GM21526 (cell line): ENCODE measurements around the gene DNAH1.

Source experiments
- ATAC-seq: cut with Tn5 transposase; IDR thresholded peaks from one replicate; pipeline ENCODE4 v1.9.1; 2021; ENCODE audit warnings: moderate library complexity; ENCODE audit not compliant: unreplicated experiment, low FRiP score

DNAH1 gene

DNA sequence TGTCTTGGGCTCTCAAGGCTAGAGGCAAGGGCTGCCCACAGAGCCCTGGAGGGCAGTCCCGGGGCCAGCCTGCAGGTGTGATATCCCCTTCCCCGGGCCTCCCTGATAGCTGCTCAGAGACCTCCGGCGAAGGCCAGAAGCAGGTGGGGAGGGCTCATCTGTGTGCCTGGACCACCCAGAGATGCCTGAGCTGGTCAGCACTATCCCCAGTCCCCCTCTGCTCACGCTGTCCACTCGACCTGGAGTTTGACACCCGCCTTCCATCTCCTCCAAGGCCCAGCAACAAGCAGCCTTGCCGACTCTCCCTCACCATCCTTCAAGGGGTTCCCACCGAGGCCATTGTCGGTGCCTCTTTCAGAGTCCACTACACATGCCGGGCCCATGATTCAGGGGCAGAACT lies 39.4 kb downstream of the DNAH1 start:
- no peak for ATAC-seq

- ATAC-seq: no peak
Measured at GRCh38 chr3:52356126-52356525, 40.0 kb downstream of the DNAH1 start.

DNA sequence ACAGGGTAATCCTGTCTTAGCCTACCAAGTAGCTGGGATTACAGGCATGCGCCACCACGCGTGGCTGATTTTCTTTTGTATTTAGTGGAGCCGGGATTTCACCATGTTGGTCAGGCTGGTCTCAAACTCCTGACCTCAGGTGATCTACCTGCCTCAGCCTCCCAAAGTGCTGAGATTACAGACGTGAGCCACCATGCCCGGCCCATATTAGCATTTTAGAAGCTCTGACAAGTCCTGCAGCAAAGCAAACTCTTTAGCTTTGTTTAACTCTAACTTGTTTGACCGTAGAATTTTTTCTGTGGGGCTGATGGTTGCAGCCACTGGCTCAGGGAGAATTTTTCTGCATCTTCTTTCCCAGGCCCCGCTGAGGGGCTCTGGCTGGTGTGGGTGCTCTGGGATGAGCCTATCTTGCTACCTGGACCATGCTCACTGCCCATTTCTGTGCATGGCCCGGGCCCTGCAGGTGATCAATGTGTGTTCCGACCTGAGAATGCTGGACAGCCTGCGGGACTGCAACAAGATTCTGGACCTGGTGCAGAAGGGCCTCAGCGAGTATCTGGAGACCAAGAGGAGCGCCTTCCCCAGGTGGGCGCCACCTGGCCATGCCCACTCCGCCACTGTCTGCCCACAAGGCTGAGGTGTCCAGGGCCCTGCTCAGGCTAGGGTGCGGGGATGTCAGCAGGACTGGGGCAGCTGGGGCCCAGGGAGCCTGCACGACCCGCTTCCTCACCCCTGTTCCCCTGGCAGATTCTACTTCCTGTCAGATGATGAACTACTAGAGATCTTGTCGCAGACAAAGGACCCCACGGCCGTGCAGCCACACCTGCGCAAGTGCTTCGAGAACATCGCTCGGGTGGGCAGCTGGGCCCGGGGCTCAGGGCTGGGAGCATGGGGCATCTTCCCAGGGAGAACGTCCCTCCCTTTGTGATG lies 41.3 kb downstream of the DNAH1 start:
- ATAC-seq: no peak

- no peak for ATAC-seq
Measured at GRCh38 chr3:52358362-52358940, 42.3 kb downstream of the DNAH1 start.

GRCh38 chr3:52359116-52359855 lies 43.2 kb downstream of the DNAH1 start:
- no peak for ATAC-seq

DNA sequence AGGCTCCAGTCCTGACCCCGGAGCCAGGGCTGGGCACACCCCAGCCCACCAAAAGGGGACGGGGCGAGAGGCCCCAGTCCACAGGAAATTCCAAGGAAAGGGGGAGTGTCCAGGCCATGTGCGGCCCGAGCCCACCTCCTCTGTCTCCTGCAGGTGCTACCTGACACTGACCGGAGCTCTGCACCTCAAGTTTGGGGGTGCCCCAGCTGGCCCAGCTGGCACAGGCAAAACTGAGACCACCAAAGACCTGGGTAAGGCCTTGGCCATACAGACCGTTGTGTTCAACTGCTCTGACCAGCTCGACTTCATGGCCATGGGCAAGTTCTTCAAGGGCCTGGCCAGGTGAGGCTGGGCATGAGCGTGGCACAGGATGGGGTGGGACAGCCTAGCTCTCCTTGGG lies 44.9 kb downstream of the DNAH1 start:
- no peak for ATAC-seq

- no peak for ATAC-seq
Measured at GRCh38 chr3:52361454-52361853, 45.3 kb downstream of the DNAH1 start.

GRCh38 chr3:52361898-52362297 lies 45.8 kb downstream of the DNAH1 start:
- no peak for ATAC-seq

DNA sequence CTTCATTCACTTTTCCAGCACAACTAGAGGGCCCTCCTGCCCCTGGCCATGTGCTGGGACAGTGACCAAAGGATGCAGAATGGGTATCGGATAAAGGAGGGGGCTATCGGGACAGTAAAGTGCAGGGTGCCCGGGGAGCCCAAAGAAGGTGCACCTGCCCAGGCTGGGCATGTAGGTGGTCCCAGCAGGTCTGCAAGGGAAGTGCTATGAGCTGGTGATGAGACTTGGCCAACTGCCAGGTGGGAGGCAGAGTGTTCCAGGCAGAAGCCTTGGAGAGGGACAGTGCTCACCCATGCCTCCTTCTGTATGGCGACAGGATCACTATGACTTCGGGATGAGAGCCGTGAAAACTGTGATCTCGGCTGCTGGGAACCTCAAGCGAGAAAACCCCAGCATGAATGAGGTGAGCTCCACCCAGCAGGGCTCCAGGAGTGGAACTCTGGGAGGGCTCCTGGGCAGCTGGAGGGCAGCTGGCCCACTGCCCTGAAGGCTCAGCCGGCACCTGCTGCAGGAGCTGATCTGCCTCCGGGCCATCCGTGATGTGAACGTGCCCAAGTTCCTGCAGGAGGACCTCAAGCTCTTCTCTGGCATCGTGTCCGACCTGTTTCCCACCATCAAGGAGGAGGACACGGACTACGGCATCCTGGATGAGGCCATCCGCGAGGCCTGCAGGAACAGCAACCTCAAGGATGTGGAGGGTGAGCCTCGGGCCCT lies 48.4 kb downstream of the DNAH1 start:
- no peak for ATAC-seq

DNA sequence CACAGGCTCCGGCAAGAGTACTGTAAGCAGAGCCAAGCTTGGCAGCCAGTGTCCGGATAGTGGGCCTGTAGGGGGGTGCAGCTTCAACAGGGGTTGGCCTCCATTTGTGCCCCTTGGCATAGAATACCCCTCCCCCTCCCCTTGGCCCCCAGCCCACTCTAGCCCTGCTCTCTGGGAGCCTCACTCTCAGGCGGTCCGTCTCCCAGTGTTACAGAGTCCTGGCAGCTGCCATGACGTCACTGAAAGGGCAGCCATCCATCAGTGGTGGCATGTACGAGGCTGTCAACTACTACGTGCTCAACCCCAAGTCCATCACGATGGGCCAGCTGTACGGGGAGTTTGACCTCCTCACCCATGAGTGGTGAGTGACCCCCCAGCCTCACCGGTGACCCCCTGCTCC lies 50.4 kb downstream of the DNAH1 start:
- ATAC-seq: no peak

DNA sequence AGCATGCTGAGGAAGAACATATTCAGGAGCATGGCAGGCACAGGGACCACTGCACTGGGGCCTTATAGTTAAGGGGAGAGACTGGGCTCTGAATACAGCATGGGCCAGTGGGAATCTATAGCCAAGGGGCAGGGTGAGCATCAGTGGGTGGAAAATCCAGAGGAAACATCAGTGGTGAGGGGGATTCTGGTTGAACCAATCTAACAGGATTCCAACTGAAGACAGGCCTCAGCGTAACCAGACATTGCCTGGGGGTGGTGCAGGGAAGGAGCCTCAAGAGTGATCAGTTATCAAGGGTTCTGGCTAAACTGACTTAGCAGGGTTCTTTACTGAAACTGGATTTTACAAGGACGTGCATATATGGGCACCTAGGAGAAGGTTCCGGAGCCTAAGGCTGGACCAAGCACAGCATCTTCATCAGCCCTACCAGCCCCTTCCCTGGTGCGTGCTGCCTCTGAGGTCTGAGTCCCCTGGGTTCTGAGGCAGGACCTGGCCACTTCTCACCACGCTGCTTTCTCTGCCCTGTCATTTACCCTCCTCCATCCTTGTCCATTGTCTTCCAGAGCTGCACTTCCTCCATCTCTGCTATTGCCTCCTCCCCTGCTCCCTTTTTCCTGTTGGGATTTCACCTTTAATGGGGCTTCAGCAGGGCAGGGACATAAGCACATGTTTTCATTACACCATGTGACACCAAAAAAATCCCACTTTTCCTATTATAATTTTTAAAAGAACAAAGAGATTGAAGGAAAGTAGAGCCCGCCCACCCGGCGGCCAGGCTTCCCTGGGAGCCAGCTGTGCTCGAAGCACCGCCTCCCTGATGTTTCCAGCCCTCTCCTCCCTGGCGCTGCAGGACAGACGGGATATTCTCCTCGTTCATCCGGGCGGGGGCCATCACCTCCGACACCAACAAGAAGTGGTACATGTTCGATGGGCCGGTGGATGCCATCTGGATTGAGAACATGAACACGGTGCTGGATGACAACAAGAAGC lies 52.1 kb downstream of the DNAH1 start:
- ATAC-seq: no peak

GRCh38 chr3:52370531-52370930 lies 54.4 kb downstream of the DNAH1 start:
- ATAC-seq: no peak

DNA sequence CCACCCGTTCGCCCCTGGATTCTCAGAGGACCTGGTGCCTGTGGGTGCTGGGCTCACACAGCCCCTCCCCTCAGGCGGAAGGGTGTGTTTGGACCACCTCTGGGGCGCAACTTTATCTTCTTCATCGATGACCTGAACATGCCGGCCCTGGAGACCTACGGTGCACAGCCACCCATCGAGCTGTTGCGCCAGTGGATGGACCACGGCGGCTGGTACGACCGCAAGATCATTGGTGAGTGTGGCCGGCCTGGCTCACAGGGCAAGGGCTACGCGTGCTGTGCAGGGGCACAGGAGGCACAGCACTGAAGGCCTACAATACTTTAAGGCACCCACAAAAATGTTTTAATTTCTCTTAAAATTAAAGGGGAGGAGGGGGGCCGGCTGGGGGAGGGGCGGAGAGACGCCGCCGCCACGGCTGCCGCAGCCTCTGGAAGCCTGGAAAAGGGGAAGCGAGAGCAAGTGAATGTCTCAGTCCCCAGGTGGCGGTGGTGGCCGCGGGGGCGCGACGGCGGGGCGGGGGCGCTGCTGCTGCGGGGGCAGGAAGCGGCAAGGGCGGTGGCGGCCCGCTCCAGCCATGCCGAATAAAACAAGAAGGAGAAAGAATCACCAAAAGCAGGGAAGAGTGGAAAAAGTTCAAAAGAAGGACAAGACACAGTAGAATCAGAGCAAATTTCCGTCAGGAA lies 56.8 kb downstream of the DNAH1 start:
- no peak for ATAC-seq

DNA sequence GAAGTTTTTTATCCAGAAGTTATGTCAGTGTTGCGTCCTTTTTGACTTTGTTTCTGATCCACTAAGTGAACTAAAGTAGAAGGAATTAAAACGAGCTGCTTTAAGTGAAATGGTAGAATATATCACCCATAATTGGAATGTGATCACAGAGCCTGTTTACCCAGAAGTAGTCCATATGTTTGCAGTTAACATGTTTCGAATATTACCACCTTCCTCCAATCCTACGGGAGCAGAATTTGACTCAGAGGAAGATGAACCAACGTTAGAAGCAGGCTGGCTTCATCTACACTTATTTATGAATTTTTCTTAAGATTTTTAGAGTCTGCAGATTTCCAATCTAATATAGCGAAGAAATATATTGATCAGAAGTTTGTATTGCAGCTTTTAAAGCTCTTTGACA lies 57.6 kb downstream of the DNAH1 start:
- no peak for ATAC-seq

GRCh38 chr3:52374173-52374572 lies 58.1 kb downstream of the DNAH1 start:
- ATAC-seq: no peak

DNA sequence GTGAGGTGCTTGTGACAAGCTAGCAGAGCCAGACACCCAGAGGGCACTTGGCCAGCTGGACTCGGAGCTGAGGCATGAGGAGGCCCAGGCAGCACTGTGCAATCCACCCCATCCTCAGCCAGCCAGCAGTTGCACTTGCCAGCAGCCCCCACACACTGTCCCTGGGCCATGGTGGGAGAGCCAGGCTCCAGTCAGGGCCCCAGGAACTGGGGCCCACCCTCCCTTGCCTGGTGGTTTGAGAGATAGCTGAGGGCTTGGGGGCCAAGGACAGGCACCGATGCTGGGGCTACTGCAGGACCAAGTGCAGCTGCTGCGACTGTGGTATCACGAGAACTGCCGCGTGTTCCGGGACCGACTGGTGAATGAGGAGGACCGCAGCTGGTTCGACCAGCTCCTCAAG lies 63.5 kb downstream of the DNAH1 start:
- ATAC-seq: no peak

- ATAC-seq: no peak
Measured at GRCh38 chr3:52380023-52380422, 63.9 kb downstream of the DNAH1 start.

- no peak for ATAC-seq
Measured at GRCh38 chr3:52381623-52382022, 65.5 kb downstream of the DNAH1 start.

- ATAC-seq: no peak
Measured at GRCh38 chr3:52383446-52383845, 67.3 kb downstream of the DNAH1 start.
